Measurements from ENCODE around the gene CXCL11. TPM values are rescaled to one million over a fixed set of nuclear protein-coding genes. Genes with fewer than 3 reads are reported as not detected.

Gene CXCL11
- total RNA-seq, 3 donors from 2014 or later (not counting 1 experiment from before 2014, with no cell fraction given), result not detected

DNA sequence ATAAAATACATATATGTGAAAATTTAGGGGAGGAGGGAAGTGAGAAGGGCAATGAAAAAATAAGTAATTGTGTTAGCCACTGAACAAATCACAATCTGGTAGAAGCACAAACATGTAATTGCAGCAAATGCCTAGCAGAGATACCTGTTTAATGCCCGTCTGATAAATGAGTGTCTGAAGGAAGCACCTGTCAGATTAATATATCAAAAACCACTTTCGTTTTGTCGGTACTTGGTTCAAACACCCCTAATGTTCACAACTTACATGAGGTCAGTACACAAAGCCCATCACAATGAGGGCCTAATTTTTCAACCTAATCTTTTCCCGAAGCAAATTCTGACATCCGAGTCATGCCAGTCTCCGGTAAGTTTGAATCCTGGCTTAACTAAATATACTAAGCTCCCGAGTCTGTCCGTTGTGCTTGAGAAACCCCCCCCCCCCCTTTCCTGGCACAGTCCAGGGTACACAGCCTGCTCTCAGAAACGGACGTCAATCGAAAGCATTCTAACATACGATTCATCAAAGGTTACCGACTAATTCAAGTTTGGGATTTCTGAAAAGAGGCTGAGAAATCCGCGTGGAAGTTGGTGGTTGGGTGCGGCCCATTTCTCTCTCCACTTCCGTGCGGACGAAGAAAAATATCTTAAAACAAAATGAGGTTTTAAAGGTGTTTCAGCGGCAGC, 45.9 kb downstream of the CXCL11 start:
- under 1% methylated on average over 15 of the region's 20 CpGs for WGBS (ENCODE audit: insufficient coverage)
- peak overlapping the region; percentile 78 to 80 for H3K27ac Mint-ChIP-seq
- H3K27ac ChIP-seq (ENCODE audit: low read length), result peak overlapping the region; percentile 27
- TF ChIP-seq, protein P1, sequence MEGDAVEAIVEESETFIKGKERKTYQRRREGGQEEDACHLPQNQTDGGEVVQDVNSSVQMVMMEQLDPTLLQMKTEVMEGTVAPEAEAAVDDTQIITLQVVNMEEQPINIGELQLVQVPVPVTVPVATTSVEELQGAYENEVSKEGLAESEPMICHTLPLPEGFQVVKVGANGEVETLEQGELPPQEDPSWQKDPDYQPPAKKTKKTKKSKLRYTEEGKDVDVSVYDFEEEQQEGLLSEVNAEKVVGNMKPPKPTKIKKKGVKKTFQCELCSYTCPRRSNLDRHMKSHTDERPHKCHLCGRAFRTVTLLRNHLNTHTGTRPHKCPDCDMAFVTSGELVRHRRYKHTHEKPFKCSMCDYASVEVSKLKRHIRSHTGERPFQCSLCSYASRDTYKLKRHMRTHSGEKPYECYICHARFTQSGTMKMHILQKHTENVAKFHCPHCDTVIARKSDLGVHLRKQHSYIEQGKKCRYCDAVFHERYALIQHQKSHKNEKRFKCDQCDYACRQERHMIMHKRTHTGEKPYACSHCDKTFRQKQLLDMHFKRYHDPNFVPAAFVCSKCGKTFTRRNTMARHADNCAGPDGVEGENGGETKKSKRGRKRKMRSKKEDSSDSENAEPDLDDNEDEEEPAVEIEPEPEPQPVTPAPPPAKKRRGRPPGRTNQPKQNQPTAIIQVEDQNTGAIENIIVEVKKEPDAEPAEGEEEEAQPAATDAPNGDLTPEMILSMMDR (IDR thresholded peaks at IDR 0.05), result no peak
- peaks cover 24 to 28% of the 10 kb centered on the region in 2 donors for H3K4me1 Mint-ChIP-seq
- H3K9me3 ChIP-seq (ENCODE audit: control insufficient read depth, insufficient read depth, low read length), result no peaks in the 10 kb centered on the region
- H3K27me3 Mint-ChIP-seq (ENCODE audit: low read depth in 2 of 2), result peaks cover 2 to 7% of the 10 kb centered on the region in 2 donors
- H3K4me3 Mint-ChIP-seq, result peak overlapping the region; percentile 92
- peak overlapping the region; percentile 91 for H3K4me3 ChIP-seq (ENCODE audit: low read length)
- intact Hi-C loops (cut with micrococcal nuclease), result loop anchor here (1.0 to 5.0 kb wide), 3 partner anchors 49 to 268 kb away; partner anchors contain the start of genes NAAA, NUP54 and USO1
- no peaks in the 10 kb centered on the region for H3K36me3 ChIP-seq (ENCODE audit: control insufficient read depth, insufficient read depth, low read length)
- no peaks in the 10 kb centered on the region for H3K36me3 Mint-ChIP-seq
- H3K27me3 ChIP-seq (ENCODE audit: control insufficient read depth, insufficient read depth, low read length), result no peaks in the 10 kb centered on the region
- peaks cover 13% of the 10 kb centered on the region for H3K4me1 ChIP-seq (ENCODE audit: control insufficient read depth, insufficient read depth, low read length)
- peak in 1 of 2 donors; percentile 25 for DNase-seq
- no peak for ATAC-seq
- no peaks in the 10 kb centered on the region for H3K9me3 Mint-ChIP-seq

DNA sequence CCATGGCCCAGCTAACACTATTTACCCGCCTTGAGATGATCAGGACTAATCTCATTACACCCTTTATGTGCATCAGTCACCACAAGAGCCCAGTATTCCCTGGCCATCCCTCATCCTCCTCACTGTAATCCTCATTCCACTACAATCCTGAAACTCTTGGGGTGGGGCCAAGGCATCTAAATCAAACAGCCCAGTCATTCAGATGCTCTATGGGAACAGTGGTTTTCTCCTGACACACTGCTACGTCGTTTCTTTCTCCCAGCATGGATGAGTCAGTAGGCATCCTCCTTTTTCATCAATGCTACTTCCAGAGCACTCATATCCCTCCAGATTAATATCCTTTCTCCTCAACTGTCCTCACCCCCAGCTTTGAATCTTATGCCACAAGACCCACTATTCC, 50.8 kb downstream of the CXCL11 start:
- Histone ChIP-seq H3K4me3 (ENCODE audit: low read length) (no peak overlapping the region), H3K9me3 (ENCODE audit: control insufficient read depth, insufficient read depth, low read length) (no peaks in the 10 kb centered on the region), H3K4me1 (ENCODE audit: control insufficient read depth, insufficient read depth, low read length) (peaks cover 5% of the 10 kb centered on the region), H3K27ac (ENCODE audit: low read length) (no peak overlapping the region), H3K36me3 (ENCODE audit: control insufficient read depth, insufficient read depth, low read length) (peaks cover 17% of the 10 kb centered on the region), H3K27me3 (ENCODE audit: control insufficient read depth, insufficient read depth, low read length) (no peaks in the 10 kb centered on the region)
- no peak overlapping the region for H3K4me3 Mint-ChIP-seq
- no peak for DNase-seq
- intact Hi-C loops (cut with micrococcal nuclease), result no loop called here
- H3K4me1 Mint-ChIP-seq, result peaks cover 24 to 28% of the 10 kb centered on the region in 2 donors
- no peak for ATAC-seq
- no peaks in the 10 kb centered on the region for H3K9me3 Mint-ChIP-seq
- TF ChIP-seq, protein P1 (IDR thresholded peaks at IDR 0.05), result no peak
- H3K27me3 Mint-ChIP-seq (ENCODE audit: low read depth in 2 of 2), result no peaks in the 10 kb centered on the region
- no peak overlapping the region for H3K27ac Mint-ChIP-seq
- no peaks in the 10 kb centered on the region for H3K36me3 Mint-ChIP-seq
- WGBS (ENCODE audit: insufficient coverage), result 91% methylated on average over 3 of the region's 3 CpGs

Other genes starting within 250 kb of the CXCL11 start
- gene PPEF2, start 133.6 kb downstream of the CXCL11 start, total RNA-seq, result under 1 TPM; 0.21 to 0.33 (median 0.32) TPM
- 10 to 100 TPM; 37.8 to 56.3 (median 43.4) TPM for gene NAAA, start 95.1 kb downstream of the CXCL11 start, total RNA-seq
- 10 to 100 TPM; 32.5 to 52.2 (median 39.7) TPM for gene SDAD1, start 45.1 kb downstream of the CXCL11 start, total RNA-seq
- not detected for gene CXCL9, start 28.6 kb downstream of the CXCL11 start, total RNA-seq
- not detected for gene CXCL10, start 12.6 kb downstream of the CXCL11 start, total RNA-seq
- not detected for gene ART3, start 38.6 kb upstream of the CXCL11 start, total RNA-seq
- 100 to 1,000 TPM; 102 to 114 (median 108) TPM for gene NUP54, start 112.3 kb upstream of the CXCL11 start, total RNA-seq
- gene SCARB2, start 177.8 kb upstream of the CXCL11 start, total RNA-seq, result 10 to 100 TPM; 22.0 to 39.0 (median 30.4) TPM
- under 1 TPM in 2 of 3 donors, not detected in 1; 0.21 to 0.85 TPM for gene FAM47E, start 215.7 kb upstream of the CXCL11 start, total RNA-seq

Data from natural killer cell (primary cell).